ENCODE data around the gene STMN3. TPM values are rescaled to one million over a fixed set of nuclear protein-coding genes. Genes with fewer than 3 reads are reported as not detected.

Gene STMN3
- total RNA-seq, 1 donor: 1.1 TPM

GRCh38 chr20:63627129-63627750 is 26.0 kb downstream of the STMN3 start:
- peaks cover 1% of the 10 kb centered on the region for H4K20me1 ChIP-seq (ENCODE audit: insufficient read depth, low read length)
- H3K4me1 ChIP-seq (ENCODE audit: insufficient read depth, low read length): peaks cover 12% of the 10 kb centered on the region
- peak overlapping the region; percentile 78 for H3K27ac ChIP-seq (ENCODE audit: low read depth, low read length)
- peak overlapping the region; percentile 97 for H3K4me3 ChIP-seq (ENCODE audit: insufficient read depth, low read length)
- no peaks in the 10 kb centered on the region for H3K9me3 ChIP-seq (ENCODE audit: low read depth, low read length)
- peak overlapping the region; percentile 97 for H3K4me2 ChIP-seq (ENCODE audit: insufficient read depth, low read length)
- peaks cover 52% of the 10 kb centered on the region for H3K79me2 ChIP-seq (ENCODE audit: insufficient read depth, low read length)
- peak overlapping the region; percentile 82 for H2AFZ ChIP-seq (ENCODE audit: low read length)
- TF ChIP-seq CTCF (IDR thresholded peaks at IDR 0.05; ENCODE audit: extremely low read depth, low read depth, low read length): no peak
- H3K27me3 ChIP-seq (ENCODE audit: insufficient read depth, low read length): no peaks in the 10 kb centered on the region
- DNase-seq (ENCODE audit: insufficient read length, low spot score, missing footprints): peak; percentile 100
- no peaks in the 10 kb centered on the region for H3K36me3 ChIP-seq (ENCODE audit: insufficient read depth, low read length)

GRCh38 chr20:63626424-63627128 is 26.6 kb downstream of the STMN3 start, which contains the start of gene GMEB2:
GMEB2 (minus strand) TSS chr20:63627101; CDS start chr20:63619397, 7,704 bp downstream.
- Histone ChIP-seq H3K9me3 (ENCODE audit: low read depth, low read length) (no peaks in the 10 kb centered on the region), H3K4me2 (ENCODE audit: insufficient read depth, low read length) (peak within 1 kb of the TSS; percentile 97), H4K20me1 (ENCODE audit: insufficient read depth, low read length) (peaks cover 6% of the 10 kb centered on the region), H3K36me3 (ENCODE audit: insufficient read depth, low read length) (no peaks in the 10 kb centered on the region), H3K4me3 (ENCODE audit: insufficient read depth, low read length) (peak within 1 kb of the TSS; percentile 97), H3K27ac (ENCODE audit: low read depth, low read length) (peak within 1 kb of the TSS; percentile 83), H3K79me2 (ENCODE audit: insufficient read depth, low read length) (peaks cover 59% of the 10 kb centered on the region), H2AFZ (ENCODE audit: low read length) (peak within 1 kb of the TSS; percentile 85), H3K4me1 (ENCODE audit: insufficient read depth, low read length) (peaks cover 12% of the 10 kb centered on the region), H3K27me3 (ENCODE audit: insufficient read depth, low read length) (no peaks in the 10 kb centered on the region)
- TF ChIP-seq CTCF (IDR thresholded peaks at IDR 0.05; ENCODE audit: extremely low read depth, low read depth, low read length): no peak
- DNase-seq (ENCODE audit: insufficient read length, low spot score, missing footprints): peak; percentile 98

GRCh38 chr20:63625771-63626423 is 27.3 kb downstream of the STMN3 start:
- Histone ChIP-seq H4K20me1 (ENCODE audit: insufficient read depth, low read length) (peaks cover 6% of the 10 kb centered on the region), H3K4me3 (ENCODE audit: insufficient read depth, low read length) (peak overlapping the region; percentile 97), H3K4me2 (ENCODE audit: insufficient read depth, low read length) (peak overlapping the region; percentile 91), H3K27me3 (ENCODE audit: insufficient read depth, low read length) (no peaks in the 10 kb centered on the region), H3K27ac (ENCODE audit: low read depth, low read length) (peak overlapping the region; percentile 83), H3K4me1 (ENCODE audit: insufficient read depth, low read length) (peaks cover 12% of the 10 kb centered on the region), H3K36me3 (ENCODE audit: insufficient read depth, low read length) (no peaks in the 10 kb centered on the region), H2AFZ (ENCODE audit: low read length) (peak overlapping the region; percentile 42), H3K79me2 (ENCODE audit: insufficient read depth, low read length) (peaks cover 64% of the 10 kb centered on the region), H3K9me3 (ENCODE audit: low read depth, low read length) (no peaks in the 10 kb centered on the region)
- peak; percentile 89 for DNase-seq (ENCODE audit: insufficient read length, low spot score, missing footprints)
- no peak for TF ChIP-seq CTCF (IDR thresholded peaks at IDR 0.05; ENCODE audit: extremely low read depth, low read depth, low read length)

- H3K79me2 ChIP-seq (ENCODE audit: insufficient read depth, low read length): peaks cover 76% of the 10 kb centered on the region
- H3K27me3 ChIP-seq (ENCODE audit: insufficient read depth, low read length): no peaks in the 10 kb centered on the region
- no peak overlapping the region for H3K4me2 ChIP-seq (ENCODE audit: insufficient read depth, low read length)
- H3K9me3 ChIP-seq (ENCODE audit: low read depth, low read length): no peaks in the 10 kb centered on the region
- H3K27ac ChIP-seq (ENCODE audit: low read depth, low read length): no peak overlapping the region
- no peaks in the 10 kb centered on the region for H3K36me3 ChIP-seq (ENCODE audit: insufficient read depth, low read length)
- H3K4me3 ChIP-seq (ENCODE audit: insufficient read depth, low read length): no peak overlapping the region
- peaks cover 12% of the 10 kb centered on the region for H3K4me1 ChIP-seq (ENCODE audit: insufficient read depth, low read length)
- peaks cover 8% of the 10 kb centered on the region for H4K20me1 ChIP-seq (ENCODE audit: insufficient read depth, low read length)
- DNase-seq (ENCODE audit: insufficient read length, low spot score, missing footprints): no peak
- no peak for TF ChIP-seq CTCF (IDR thresholded peaks at IDR 0.05; ENCODE audit: extremely low read depth, low read depth, low read length)
- H2AFZ ChIP-seq (ENCODE audit: low read length): no peak overlapping the region
Measured at GRCh38 chr20:63624486-63624885, 28.7 kb downstream of the STMN3 start.

All from osteoblast (primary cell).